H1 (cell line): ENCODE results near the gene RBP5. TPM values are rescaled to one million over a fixed set of nuclear protein-coding genes. Genes with fewer than 3 reads are reported as not detected.

Experiments used
- ASH2L ChIP-seq: fragments of 200-600, 300-600 bp; sonication (generic); IDR thresholded peaks from one replicate; pipeline ENCODE4 v1.7.1; 2017; ENCODE audit warnings: low read length
- CREB1 ChIP-seq: IDR thresholded peaks from 2 replicates; pipeline ENCODE4 v1.6.1; 2012; ENCODE audit warnings: inconsistent platforms
- EP300 ChIP-seq, 2 experiments: IDR thresholded peaks; 1 replicate in 1 of 2; 2 replicates in 1 of 2; pipeline ENCODE4 v1.6.1; 2011 to 2012; ENCODE audit warnings: low read depth in 2 of 2, low read length in 2 of 2, mild to moderate bottlenecking in 2 of 2, borderline replicate concordance in 1 of 2, inconsistent platforms in 1 of 2, moderate library complexity in 1 of 2
- GABPA ChIP-seq: IDR thresholded peaks from 2 replicates; pipeline ENCODE4 v1.6.1; 2011; ENCODE audit warnings: mild to moderate bottlenecking, low read length, moderate library complexity, borderline replicate concordance; ENCODE audit not compliant: insufficient read depth
- RAD21 ChIP-seq, 2 experiments: IDR thresholded peaks in 1 of 2; conservative IDR thresholded peaks in 1 of 2; 2 replicates each; pipeline ENCODE4 v1.6.1; 2011; ENCODE audit warnings: low read depth in 2 of 2, low read length in 2 of 2, improper control_type of control experiment in 1 of 2, inconsistent platforms in 1 of 2, mild to moderate bottlenecking in 1 of 2, moderate library complexity in 1 of 2
- SAP30 ChIP-seq: fragments of 300-600 bp; sonication (generic); IDR thresholded peaks from 2 replicates; pipeline ENCODE4 v1.7.1; 2012; ENCODE audit warnings: low read length, moderate library complexity, mild to moderate bottlenecking, inconsistent platforms; ENCODE audit not compliant: insufficient read depth, insufficient replicate concordance
- SIN3A ChIP-seq, 2 experiments: IDR thresholded peaks in 1 of 2; conservative IDR thresholded peaks in 1 of 2; 2 replicates each; pipeline ENCODE4 v1.6.1; 2011 to 2012; ENCODE audit warnings: low read length in 2 of 2, improper control_type of control experiment in 1 of 2, low read depth in 1 of 2, mild to moderate bottlenecking in 1 of 2
- SIX5 ChIP-seq: IDR thresholded peaks from 2 replicates; pipeline ENCODE4 v1.6.1; 2011; ENCODE audit warnings: mild to moderate bottlenecking, low read depth, low read length
- SP2 ChIP-seq: IDR thresholded peaks from 2 replicates; pipeline ENCODE4 v1.6.1; 2012; ENCODE audit warnings: mild to moderate bottlenecking, low read length, inconsistent platforms
- SP4 ChIP-seq: IDR thresholded peaks from 2 replicates; pipeline ENCODE4 v1.6.1; 2012; ENCODE audit warnings: low read length, inconsistent platforms
- TAF7 ChIP-seq: optimal IDR thresholded peaks from 2 replicates; pipeline ENCODE3; 2011; ENCODE audit warnings: low read depth, mild to moderate bottlenecking, inconsistent platforms, low read length, moderate library complexity, borderline replicate concordance
- TBP ChIP-seq: IDR thresholded peaks from 2 replicates; pipeline ENCODE4 v1.6.1; 2011; ENCODE audit warnings: low read depth, low read length, improper control_type of control experiment
- TCF12 ChIP-seq: IDR thresholded peaks from 2 replicates; pipeline ENCODE4 v1.6.1; 2011; ENCODE audit warnings: low read depth, mild to moderate bottlenecking, low read length
- YY1 ChIP-seq: IDR thresholded peaks from 2 replicates; pipeline ENCODE4 v1.6.1; 2011; ENCODE audit warnings: low read depth, mild to moderate bottlenecking, low read length
- ZNF274 ChIP-seq: IDR thresholded peaks from 2 replicates; pipeline ENCODE4 v1.7.0; 2012; ENCODE audit warnings: low read length, borderline replicate concordance; ENCODE audit errors: extremely low read depth
- polyA plus RNA-seq, 7 experiments: library from polyadenylated mRNA; depleted of rRNA in 3 of 7; stranded (reverse) in 5 of 7; unstranded in 2 of 7; fragments of >200 nt in 5 of 7; fragments of 200-250 nt in 2 of 7; gene quantifications; 1 replicate in 5 of 7; 2 replicates in 1 of 7; 4 replicates in 1 of 7; pipeline versions ENCODE4 v1.2.1 to v1.2.3, GENCODE V29; 2011 to 2013; ENCODE audit warnings: missing spikeins in 2 of 7, mixed read lengths in 2 of 7
- total RNA-seq: library from RNA; stranded (reverse); fragmentation: NEBNext Ultra II Directional; extraction: Animal tissue kit (Norgen Biotek cat#: 25700); gene quantifications from 2 replicates; pipeline ENCODE4 v1.2.1, GENCODE V29; 2021
- TF ChIP-seq, protein P1 (sequence below): IDR thresholded peaks from 2 replicates; pipeline ENCODE4 v1.6.1; 2012; ENCODE audit warnings: inconsistent platforms
- TF ChIP-seq, protein P2 (sequence below): IDR thresholded peaks from 2 replicates; pipeline ENCODE4 v1.6.1; 2012; ENCODE audit warnings: inconsistent platforms
- TF ChIP-seq, protein P3 (sequence below): IDR thresholded peaks from 2 replicates; pipeline ENCODE4 v1.6.1; 2011; ENCODE audit warnings: low read length, improper control_type of control experiment

Gene RBP5
- total and polyA plus RNA-seq, 2 of the 8 experiments (the other 6 are each of a cell fraction or from before 2014, with no cell fraction given): 1.2 to 1.9 TPM

DNA sequence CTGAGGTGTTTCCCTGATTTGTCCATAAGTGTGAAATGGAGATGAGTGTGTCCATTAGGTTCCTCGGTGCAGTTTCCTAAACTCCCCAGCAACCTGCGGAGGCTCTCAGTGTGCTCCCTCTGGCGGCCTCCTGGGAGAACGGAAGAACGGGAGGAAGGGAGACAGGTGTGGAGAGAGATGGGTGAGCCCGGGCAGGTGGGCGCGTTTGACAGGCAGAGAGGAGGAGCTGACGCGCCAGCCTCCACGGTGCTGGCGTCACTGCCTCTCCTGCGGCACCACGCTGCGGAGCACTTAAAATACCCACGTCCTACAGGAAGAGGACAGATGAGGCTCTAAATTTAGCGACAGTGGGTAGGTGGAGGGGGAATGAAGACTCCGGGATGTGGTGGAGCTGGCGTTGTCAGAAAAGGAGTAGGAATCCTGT is 34.0 kb upstream of the RBP5 start (continued):
- peak; percentile 29; the same call in 1 of the 2 replicates for TF ChIP-seq TBP
- TF ChIP-seq TCF12: 0 out of 2 replicates have a peak, but pooled peaks have one; percentile 52
- no peak; a peak in 1 of 3 replicates for TF ChIP-seq EP300 (IDR thresholded peaks at IDR 0.05; ENCODE audit: borderline replicate concordance in 1 of 2, low read depth in 2 of 2, low read length in 2 of 2)
- TF ChIP-seq, protein P1, sequence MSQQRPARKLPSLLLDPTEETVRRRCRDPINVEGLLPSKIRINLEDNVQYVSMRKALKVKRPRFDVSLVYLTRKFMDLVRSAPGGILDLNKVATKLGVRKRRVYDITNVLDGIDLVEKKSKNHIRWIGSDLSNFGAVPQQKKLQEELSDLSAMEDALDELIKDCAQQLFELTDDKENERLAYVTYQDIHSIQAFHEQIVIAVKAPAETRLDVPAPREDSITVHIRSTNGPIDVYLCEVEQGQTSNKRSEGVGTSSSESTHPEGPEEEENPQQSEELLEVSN: peak; percentile 55; the same call in 1 of the 2 replicates
- TF ChIP-seq, protein P2, sequence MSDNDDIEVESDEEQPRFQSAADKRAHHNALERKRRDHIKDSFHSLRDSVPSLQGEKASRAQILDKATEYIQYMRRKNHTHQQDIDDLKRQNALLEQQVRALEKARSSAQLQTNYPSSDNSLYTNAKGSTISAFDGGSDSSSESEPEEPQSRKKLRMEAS: peak; percentile 63
- 0 out of 4 replicates have a peak, but pooled peaks of 1 of the 2 experiments have one; percentile 18 for TF ChIP-seq SIN3A (conservative IDR thresholded peaks at IDR 0.05 in 1 of 2, IDR thresholded peaks at IDR 0.05 in 1 of 2; ENCODE audit: low read depth in 1 of 2, low read length in 2 of 2)
- TF ChIP-seq ZNF274: no peak
- TF ChIP-seq SP2: no peak
- no peak for TF ChIP-seq ASH2L
- no peak for TF ChIP-seq GABPA
- TF ChIP-seq SP4: peak; percentile 81; the same call in 1 of the 2 replicates
- peak; percentile 46 to 52 for TF ChIP-seq RAD21 (IDR thresholded peaks at IDR 0.05 in 1 of 2, conservative IDR thresholded peaks at IDR 0.05 in 1 of 2; ENCODE audit: low read depth in 2 of 2, low read length in 2 of 2)
- peak; percentile 66 for TF ChIP-seq CREB1
- TF ChIP-seq, protein P3, sequence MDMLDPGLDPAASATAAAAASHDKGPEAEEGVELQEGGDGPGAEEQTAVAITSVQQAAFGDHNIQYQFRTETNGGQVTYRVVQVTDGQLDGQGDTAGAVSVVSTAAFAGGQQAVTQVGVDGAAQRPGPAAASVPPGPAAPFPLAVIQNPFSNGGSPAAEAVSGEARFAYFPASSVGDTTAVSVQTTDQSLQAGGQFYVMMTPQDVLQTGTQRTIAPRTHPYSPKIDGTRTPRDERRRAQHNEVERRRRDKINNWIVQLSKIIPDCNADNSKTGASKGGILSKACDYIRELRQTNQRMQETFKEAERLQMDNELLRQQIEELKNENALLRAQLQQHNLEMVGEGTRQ: no peak
- no peak for TF ChIP-seq SAP30
- no peak for TF ChIP-seq SIX5
- TF ChIP-seq YY1: 0 out of 2 replicates have a peak, but pooled peaks have one; percentile 10
- peak; percentile 26 for TF ChIP-seq TAF7
